Trophoblast cell (in vitro differentiated cells and primary cell): Measurements from ENCODE around the gene ACAD9.
A peak's percentile ranks its signal among the peaks of the same experiment; 100 is the strongest.
"Not testable (repeated sequence)": the region's sequence is repeated elsewhere in the genome, so short reads cannot be mapped to it uniquely, and the experiment has no call there.

ENCODE experiments used
- DNase-seq, 2 donors: peaks; one replicate each; pipeline ENCODE4 v3.0.0-alpha.2; 2016
- H2AFZ ChIP-seq: 2 replicates; pipeline ENCODE4 v1.6.1; 2013; ENCODE audit warnings: low read length, moderate library complexity, mild to moderate bottlenecking; ENCODE audit not compliant: insufficient read depth, poor library complexity
- H2AK5ac ChIP-seq: 2 replicates; pipeline ENCODE4 v1.6.1; 2013; ENCODE audit warnings: mild to moderate bottlenecking, low read length
- H2BK120ac ChIP-seq: 2 replicates; pipeline ENCODE4 v1.6.1; 2013; ENCODE audit warnings: low read length, mild to moderate bottlenecking, moderate library complexity; ENCODE audit not compliant: insufficient read depth, poor library complexity
- H2BK12ac ChIP-seq: 2 replicates; pipeline ENCODE4 v1.6.1; 2013; ENCODE audit warnings: mild to moderate bottlenecking, low read length, moderate library complexity
- H2BK5ac ChIP-seq: 2 replicates; pipeline ENCODE4 v1.6.1; 2013; ENCODE audit warnings: low read length, low read depth, moderate library complexity, mild to moderate bottlenecking; ENCODE audit not compliant: poor library complexity
- H3K14ac ChIP-seq: 2 replicates; pipeline ENCODE4 v1.6.1; 2013; ENCODE audit warnings: mild to moderate bottlenecking, low read length
- H3K18ac ChIP-seq: 2 replicates; pipeline ENCODE4 v1.6.1; 2013; ENCODE audit warnings: mild to moderate bottlenecking, low read length
- H3K23ac ChIP-seq: 2 replicates; pipeline ENCODE4 v1.6.1; 2013; ENCODE audit warnings: low read length
- H3K27ac ChIP-seq: 2 replicates; pipeline ENCODE4 v1.5.1; 2013; ENCODE audit warnings: low read depth, mild to moderate bottlenecking, inconsistent platforms, low read length, moderate library complexity
- H3K27me3 ChIP-seq: 2 replicates; pipeline ENCODE4 v1.6.1; 2013; ENCODE audit warnings: inconsistent platforms, mild to moderate bottlenecking, low read length, moderate library complexity; ENCODE audit not compliant: insufficient read depth
- H3K36me3 ChIP-seq, 2 experiments: 1 replicate in 1 of 2; 2 replicates in 1 of 2; pipeline ENCODE4 v1.6.1; 2013; ENCODE audit warnings: low read length in 2 of 2, mild to moderate bottlenecking in 2 of 2, moderate library complexity in 1 of 2; ENCODE audit not compliant: insufficient read depth in 2 of 2, control insufficient read depth in 1 of 2
- H3K4ac ChIP-seq: 2 replicates; pipeline ENCODE4 v1.6.1; 2013; ENCODE audit warnings: low read depth, mild to moderate bottlenecking, low read length, moderate library complexity
- H3K4me1 ChIP-seq, 2 experiments: 1 replicate in 1 of 2; 2 replicates in 1 of 2; pipeline ENCODE4 v1.6.1; 2013; ENCODE audit warnings: low read length in 2 of 2, mild to moderate bottlenecking in 2 of 2, moderate library complexity in 1 of 2; ENCODE audit not compliant: insufficient read depth in 2 of 2, control insufficient read depth in 1 of 2
- H3K4me2 ChIP-seq: 2 replicates; pipeline ENCODE4 v1.6.1; 2013; ENCODE audit warnings: inconsistent platforms, mild to moderate bottlenecking, low read length, moderate library complexity
- H3K4me3 ChIP-seq: 2 replicates; pipeline ENCODE4 v1.5.1; 2013; ENCODE audit warnings: mild to moderate bottlenecking, low read depth, low read length, inconsistent platforms
- H3K79me1 ChIP-seq: one replicate; pipeline ENCODE4 v1.6.1; 2013; ENCODE audit warnings: low read length
- H3K79me2 ChIP-seq: 2 replicates; pipeline ENCODE4 v1.6.1; 2013; ENCODE audit warnings: low read length, mild to moderate bottlenecking; ENCODE audit not compliant: control insufficient read depth, insufficient read depth, poor library complexity
- H3K9ac ChIP-seq: 2 replicates; pipeline ENCODE4 v1.6.1; 2013; ENCODE audit warnings: mild to moderate bottlenecking, low read length
- H3K9me3 ChIP-seq: 2 replicates; pipeline ENCODE4 v1.6.1; 2013; ENCODE audit warnings: low read depth, mild to moderate bottlenecking, control low read depth, inconsistent platforms, low read length; ENCODE audit not compliant: insufficient read depth
- H4K12ac ChIP-seq: 2 replicates; pipeline ENCODE4 v1.6.1; 2013; ENCODE audit warnings: low read depth, mild to moderate bottlenecking, low read length, moderate library complexity
- H4K8ac ChIP-seq: 2 replicates; pipeline ENCODE4 v1.6.1; 2013; ENCODE audit warnings: low read depth, mild to moderate bottlenecking, low read length, moderate library complexity
- H4K91ac ChIP-seq: one replicate; pipeline ENCODE4 v1.6.1; 2013; ENCODE audit warnings: low read depth, mild to moderate bottlenecking, low read length, moderate library complexity
- WGBS: extraction: QIAGEN DNeasy Blood & Tissue Kit; methylation state at CpG from one replicate; pipeline ENCODE4 v1.1.7; 2013; ENCODE audit warnings: missing lambda C conversion rate; ENCODE audit not compliant: insufficient read length, insufficient coverage; ENCODE audit errors: extremely low coverage; 5-methylcytosine and 5-hydroxymethylcytosine counted together

Gene ACAD9

GRCh38 chr3:128923576-128923975 lies 44.2 kb downstream of the ACAD9 start:
- Histone ChIP-seq H2BK12ac (no peak overlapping the region), H3K18ac (no peak overlapping the region), H3K9me3 (peaks cover 20% of the 10 kb centered on the region), H3K27ac (no peak overlapping the region), H3K4ac (no peak overlapping the region), H3K14ac (no peak overlapping the region), H3K23ac (no peak overlapping the region), H4K8ac (no peak overlapping the region), H4K91ac (no peak overlapping the region), H2BK120ac (no peak overlapping the region), H2AFZ (no peak overlapping the region), H3K9ac (no peak overlapping the region), H2AK5ac (no peak overlapping the region), H3K4me3 (no peak overlapping the region), H3K4me1 (no peaks in the 10 kb centered on the region), H3K79me2 (no peaks in the 10 kb centered on the region), H2BK5ac (no peak overlapping the region), H3K4me2 (no peak overlapping the region), H4K12ac (no peak overlapping the region), H3K36me3 (peaks cover 0 to 3% of the 10 kb centered on the region in 2 experiments), H3K27me3 (no peaks in the 10 kb centered on the region), H3K79me1 (no peaks in the 10 kb centered on the region)
- WGBS = no CpG with 5 or more reads among the region's 2 CpGs
- DNase-seq = no peak

- H3K4me2 ChIP-seq, H2AK5ac ChIP-seq, H4K8ac ChIP-seq, H3K79me1 ChIP-seq, H2AFZ ChIP-seq, H3K4me1 ChIP-seq, H3K79me2 ChIP-seq, H3K14ac ChIP-seq, H4K12ac ChIP-seq, H3K36me3 ChIP-seq, H3K27ac ChIP-seq, H3K4me3 ChIP-seq, H3K9ac ChIP-seq, H3K23ac ChIP-seq, H2BK5ac ChIP-seq, H3K4ac ChIP-seq, H3K18ac ChIP-seq, H2BK120ac ChIP-seq, H4K91ac ChIP-seq, H2BK12ac ChIP-seq, H3K27me3 ChIP-seq: not testable (repeated sequence)
- peak in 1 of 2 donors; percentile 20 for DNase-seq
- no CpG with 5 or more reads among the region's 6 CpGs for WGBS
- H3K9me3 ChIP-seq = peaks cover 19% of the 10 kb centered on the region
Observed at GRCh38 chr3:128923986-128924385, 44.6 kb downstream of the ACAD9 start.

GRCh38 chr3:128929364-128929763 lies 49.9 kb downstream of the ACAD9 start:
- no peak overlapping the region for H4K12ac ChIP-seq
- DNase-seq = no peak
- no peak overlapping the region for H2AK5ac ChIP-seq
- no peak overlapping the region for H3K23ac ChIP-seq
- H4K8ac ChIP-seq = no peak overlapping the region
- no peak overlapping the region for H4K91ac ChIP-seq
- no peak overlapping the region for H3K4ac ChIP-seq
- peaks cover 10% of the 10 kb centered on the region for H3K9me3 ChIP-seq
- H3K14ac ChIP-seq = no peak overlapping the region
- no peak overlapping the region for H2BK120ac ChIP-seq
- no peak overlapping the region for H3K4me2 ChIP-seq
- no CpG with 5 or more reads among the region's 3 CpGs for WGBS
- no peaks in the 10 kb centered on the region for H3K4me1 ChIP-seq
- no peak overlapping the region for H2BK12ac ChIP-seq
- no peak overlapping the region for H3K18ac ChIP-seq
- H3K27me3 ChIP-seq = no peaks in the 10 kb centered on the region
- H3K27ac ChIP-seq = no peak overlapping the region
- no peak overlapping the region for H3K9ac ChIP-seq
- no peaks in the 10 kb centered on the region for H3K79me2 ChIP-seq
- no peak overlapping the region for H3K4me3 ChIP-seq
- no peak overlapping the region for H2BK5ac ChIP-seq
- no peak overlapping the region for H2AFZ ChIP-seq
- H3K36me3 ChIP-seq = no peaks in the 10 kb centered on the region
- no peaks in the 10 kb centered on the region for H3K79me1 ChIP-seq

GRCh38 chr3:128931046-128931445 lies 51.6 kb downstream of the ACAD9 start:
- H3K4me2 ChIP-seq = no peak overlapping the region
- no peaks in the 10 kb centered on the region for H3K36me3 ChIP-seq
- no peaks in the 10 kb centered on the region for H3K79me2 ChIP-seq
- no peak overlapping the region for H3K4me3 ChIP-seq
- no peak overlapping the region for H2BK12ac ChIP-seq
- H3K9me3 ChIP-seq = peaks cover 4% of the 10 kb centered on the region
- H2BK120ac ChIP-seq = no peak overlapping the region
- no peak overlapping the region for H2BK5ac ChIP-seq
- no peaks in the 10 kb centered on the region for H3K79me1 ChIP-seq
- H3K18ac ChIP-seq = no peak overlapping the region
- H3K14ac ChIP-seq = no peak overlapping the region
- H3K4me1 ChIP-seq = no peaks in the 10 kb centered on the region
- no peak overlapping the region for H2AK5ac ChIP-seq
- H4K91ac ChIP-seq = no peak overlapping the region
- WGBS = no CpG with 5 or more reads among the region's 10 CpGs
- no peak overlapping the region for H4K12ac ChIP-seq
- no peak for DNase-seq
- no peak overlapping the region for H3K23ac ChIP-seq
- H3K27me3 ChIP-seq = no peaks in the 10 kb centered on the region
- no peak overlapping the region for H3K9ac ChIP-seq
- H3K27ac ChIP-seq = no peak overlapping the region
- H2AFZ ChIP-seq = no peak overlapping the region
- H3K4ac ChIP-seq = no peak overlapping the region
- H4K8ac ChIP-seq = no peak overlapping the region
